ENCODE measurements around the gene RPTOR. TPM values are rescaled to one million over a fixed set of nuclear protein-coding genes. Genes with fewer than 3 reads are reported as not detected.

RPTOR gene, protein sequence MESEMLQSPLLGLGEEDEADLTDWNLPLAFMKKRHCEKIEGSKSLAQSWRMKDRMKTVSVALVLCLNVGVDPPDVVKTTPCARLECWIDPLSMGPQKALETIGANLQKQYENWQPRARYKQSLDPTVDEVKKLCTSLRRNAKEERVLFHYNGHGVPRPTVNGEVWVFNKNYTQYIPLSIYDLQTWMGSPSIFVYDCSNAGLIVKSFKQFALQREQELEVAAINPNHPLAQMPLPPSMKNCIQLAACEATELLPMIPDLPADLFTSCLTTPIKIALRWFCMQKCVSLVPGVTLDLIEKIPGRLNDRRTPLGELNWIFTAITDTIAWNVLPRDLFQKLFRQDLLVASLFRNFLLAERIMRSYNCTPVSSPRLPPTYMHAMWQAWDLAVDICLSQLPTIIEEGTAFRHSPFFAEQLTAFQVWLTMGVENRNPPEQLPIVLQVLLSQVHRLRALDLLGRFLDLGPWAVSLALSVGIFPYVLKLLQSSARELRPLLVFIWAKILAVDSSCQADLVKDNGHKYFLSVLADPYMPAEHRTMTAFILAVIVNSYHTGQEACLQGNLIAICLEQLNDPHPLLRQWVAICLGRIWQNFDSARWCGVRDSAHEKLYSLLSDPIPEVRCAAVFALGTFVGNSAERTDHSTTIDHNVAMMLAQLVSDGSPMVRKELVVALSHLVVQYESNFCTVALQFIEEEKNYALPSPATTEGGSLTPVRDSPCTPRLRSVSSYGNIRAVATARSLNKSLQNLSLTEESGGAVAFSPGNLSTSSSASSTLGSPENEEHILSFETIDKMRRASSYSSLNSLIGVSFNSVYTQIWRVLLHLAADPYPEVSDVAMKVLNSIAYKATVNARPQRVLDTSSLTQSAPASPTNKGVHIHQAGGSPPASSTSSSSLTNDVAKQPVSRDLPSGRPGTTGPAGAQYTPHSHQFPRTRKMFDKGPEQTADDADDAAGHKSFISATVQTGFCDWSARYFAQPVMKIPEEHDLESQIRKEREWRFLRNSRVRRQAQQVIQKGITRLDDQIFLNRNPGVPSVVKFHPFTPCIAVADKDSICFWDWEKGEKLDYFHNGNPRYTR (N-terminal part only)
- 24.3 and 25.1 TPM in 2 replicates for total RNA-seq (2021)
- long read RNA-seq, full-length matches to known transcripts: 7 of 16 reads
- long read RNA-seq, partial matches to known transcripts: 3 of 16 reads
- long read RNA-seq, other reads (novel, unspliced or antisense): 6 of 16 reads

DNA sequence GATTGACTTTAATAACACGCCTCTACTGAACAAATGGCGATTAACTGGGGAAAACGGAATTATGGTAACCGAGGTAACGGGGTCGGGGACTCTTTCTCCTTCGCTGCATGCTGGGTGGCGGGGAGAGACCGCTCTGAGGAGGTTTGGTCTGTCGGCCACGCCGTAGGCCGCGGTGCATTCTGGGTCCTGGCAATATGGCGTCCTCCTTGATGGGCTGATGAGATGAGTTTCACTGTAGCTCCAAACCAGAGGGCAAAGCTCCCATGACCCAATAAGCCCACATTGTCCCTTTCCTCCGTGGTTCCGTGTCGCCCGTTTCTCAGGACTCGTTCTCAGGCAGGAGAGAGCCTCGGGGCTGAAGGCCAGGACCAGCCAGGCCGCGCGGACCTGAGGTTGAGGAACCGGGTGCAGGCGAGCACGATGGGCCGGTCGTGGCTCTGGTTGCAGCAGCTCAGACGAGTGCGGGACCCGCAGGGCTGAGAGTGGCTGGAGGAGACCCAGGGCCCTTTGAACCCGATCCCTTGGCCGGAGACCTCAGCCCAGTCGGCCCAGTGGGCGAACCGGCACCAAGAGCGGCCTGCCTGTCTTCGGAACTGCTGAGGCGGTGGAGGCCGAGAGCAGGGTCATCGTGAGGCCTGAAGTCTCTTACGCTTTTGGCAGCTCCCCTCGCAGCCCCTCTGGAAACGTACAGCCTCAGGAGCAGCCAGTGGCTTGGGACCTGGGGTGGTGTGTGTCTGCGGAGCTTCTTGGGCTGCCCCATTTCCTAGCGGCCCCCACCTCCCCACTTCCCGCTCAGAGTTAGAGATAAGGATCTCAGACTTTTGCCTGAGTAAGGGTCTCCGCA, at the start of gene RPTOR:
Gene RPTOR, plus strand, starts transcription at position 184 of the 844 bp plus-strand sequence. CDS start 792 bp downstream, outside the sequence.
- Histone ChIP-seq H3K9me3 (ENCODE audit: control insufficient read depth, low read depth, low read length) (no peaks in the 10 kb centered on the region), H2BK15ac (ENCODE audit: low read depth, low read length) (no peak within 1 kb of the TSS), H3K18ac (ENCODE audit: insufficient read length, low read depth, low read length) (peak within 1 kb of the TSS; percentile 97), H4K5ac (ENCODE audit: insufficient read length, low read depth, low read length) (peak within 1 kb of the TSS; percentile 86), H3K4ac (ENCODE audit: low read depth, low read length) (no peak within 1 kb of the TSS; the same call in 1 of the 2 replicates), H3K56ac (ENCODE audit: insufficient read length, low read depth, low read length) (no peak within 1 kb of the TSS), H2BK20ac (ENCODE audit: low read depth, low read length, poor library complexity, severe bottlenecking) (no peak within 1 kb of the TSS), H3K27me3 (ENCODE audit: insufficient read depth, low read length) (no peaks in the 10 kb centered on the region), H4K8ac (replicated peaks; ENCODE audit: insufficient read length, low read depth, low read length) (no peak within 1 kb of the TSS), H2BK5ac (ENCODE audit: insufficient read length, low read length) (peak within 1 kb of the TSS; percentile 27), H3K9ac (ENCODE audit: extremely low read depth, insufficient read length, low read length) (peak within 1 kb of the TSS; percentile 91), H2BK12ac (ENCODE audit: insufficient read length, low read depth, low read length) (no peak within 1 kb of the TSS), H2AFZ (ENCODE audit: low read length) (peak within 1 kb of the TSS; percentile 35), H3K14ac (ENCODE audit: insufficient read depth, low read length) (peak within 1 kb of the TSS; percentile 86), H3K4me2 (ENCODE audit: insufficient read depth, insufficient read length, low read length) (peak within 1 kb of the TSS; percentile 48), H4K20me1 (ENCODE audit: control insufficient read depth, insufficient read depth, insufficient read length) (no peaks in the 10 kb centered on the region), H3K23me2 (ENCODE audit: insufficient read length, low read depth, low read length, poor library complexity, severe bottlenecking) (peaks cover 5% of the 10 kb centered on the region), H3T11ph (ENCODE audit: low read length) (no peak within 1 kb of the TSS), H2AK5ac (ENCODE audit: insufficient read length, low read length) (no peak within 1 kb of the TSS), H4K91ac (ENCODE audit: insufficient read length, low read depth, low read length) (peak within 1 kb of the TSS; percentile 63), H3K4me1 (ENCODE audit: insufficient read depth, low read length) (peaks cover 5% of the 10 kb centered on the region; the same call in 1 of the 2 replicates), H3K79me1 (ENCODE audit: insufficient read depth, low read depth, low read length, poor library complexity, severe bottlenecking) (peaks cover 10% of the 10 kb centered on the region), H3K79me2 (ENCODE audit: insufficient read depth, low read length) (peaks cover 8% of the 10 kb centered on the region; the same call in 1 of the 2 replicates), H2BK120ac (ENCODE audit: low read depth, low read length, poor library complexity, severe bottlenecking) (no peak within 1 kb of the TSS), H3K27ac (ENCODE audit: insufficient read length, low read depth, low read length) (peak within 1 kb of the TSS; percentile 15), H3K23ac (ENCODE audit: insufficient read length, low read depth, low read length) (no peak within 1 kb of the TSS)
- peak within 1 kb of the TSS; percentile 93 to 94 for H3K4me3 Mint-ChIP-seq
- H3K27ac Mint-ChIP-seq: peak within 1 kb of the TSS; percentile 95 to 98 (median 96)
- peaks cover 16 to 21% of the 10 kb centered on the region in 2 experiments for H3K4me1 Mint-ChIP-seq
- TF ChIP-seq, protein P1, sequence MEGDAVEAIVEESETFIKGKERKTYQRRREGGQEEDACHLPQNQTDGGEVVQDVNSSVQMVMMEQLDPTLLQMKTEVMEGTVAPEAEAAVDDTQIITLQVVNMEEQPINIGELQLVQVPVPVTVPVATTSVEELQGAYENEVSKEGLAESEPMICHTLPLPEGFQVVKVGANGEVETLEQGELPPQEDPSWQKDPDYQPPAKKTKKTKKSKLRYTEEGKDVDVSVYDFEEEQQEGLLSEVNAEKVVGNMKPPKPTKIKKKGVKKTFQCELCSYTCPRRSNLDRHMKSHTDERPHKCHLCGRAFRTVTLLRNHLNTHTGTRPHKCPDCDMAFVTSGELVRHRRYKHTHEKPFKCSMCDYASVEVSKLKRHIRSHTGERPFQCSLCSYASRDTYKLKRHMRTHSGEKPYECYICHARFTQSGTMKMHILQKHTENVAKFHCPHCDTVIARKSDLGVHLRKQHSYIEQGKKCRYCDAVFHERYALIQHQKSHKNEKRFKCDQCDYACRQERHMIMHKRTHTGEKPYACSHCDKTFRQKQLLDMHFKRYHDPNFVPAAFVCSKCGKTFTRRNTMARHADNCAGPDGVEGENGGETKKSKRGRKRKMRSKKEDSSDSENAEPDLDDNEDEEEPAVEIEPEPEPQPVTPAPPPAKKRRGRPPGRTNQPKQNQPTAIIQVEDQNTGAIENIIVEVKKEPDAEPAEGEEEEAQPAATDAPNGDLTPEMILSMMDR (conservative IDR thresholded peaks at IDR 0.05): no peak
- 0 out of 5 replicates have a peak, but pooled peaks cover 0 to 2% of the 10 kb centered on the region in 2 experiments for H3K9me3 Mint-ChIP-seq
- peak; percentile 94 for DNase-seq
- H3K27me3 Mint-ChIP-seq (ENCODE audit: low read depth): peaks cover 31% of the 10 kb centered on the region
- WGBS (ENCODE audit: extremely low coverage, insufficient read length, low lambda C conversion rate): no CpG with 5 or more reads among the region's 49 CpGs
- H3K36me3 Mint-ChIP-seq (ENCODE audit: insufficient read depth in 1 of 3, low read depth in 3 of 3): no peaks in the 10 kb centered on the region

All from H9 (cell line).